SK-N-MC (cell line): Measurements from ENCODE around the gene EXOC3.

Experiments used
- DNase-seq: peaks from one replicate; pipeline ENCODE4 v3.0.0-alpha.2; 2011; ENCODE audit warnings: low read depth, low spot score
- H3K27ac ChIP-seq: fragments of 200-600 bp; sonication (generic); 2 replicates; pipeline ENCODE4 v1.5.1; 2016; ENCODE audit warnings: mixed run types
- H3K36me3 ChIP-seq: fragments of 200-600 bp; sonication (generic); 2 replicates; pipeline ENCODE4 v1.6.1; 2017; ENCODE audit warnings: antibody characterized with exemption, low read length, mixed read lengths; ENCODE audit not compliant: insufficient read depth
- H3K4me3 ChIP-seq: fragments of 200-600 bp; sonication (generic); 2 replicates; pipeline ENCODE4 v1.5.1; 2016
- H3K9ac ChIP-seq: fragments of 200-600 bp; sonication (generic); 2 replicates; pipeline ENCODE4 v1.8.0; 2017; ENCODE audit warnings: mixed run types, mixed read lengths; ENCODE audit not compliant: insufficient read length
- H3K9me3 ChIP-seq: fragments of 200-600 bp; sonication (generic); 2 replicates; pipeline ENCODE4 v1.6.1; 2017; ENCODE audit warnings: low read depth, mild to moderate bottlenecking, antibody characterized with exemption, low read length, moderate library complexity, mixed read lengths
- EZH2 ChIP-seq: fragments of 200-600 bp; sonication (generic); IDR thresholded peaks from one replicate; pipeline ENCODE4 v1.6.1; 2017; ENCODE audit warnings: antibody characterized with exemption
- FOXP2 ChIP-seq: optimal IDR thresholded peaks from 2 replicates; pipeline ENCODE3; 2011; ENCODE audit warnings: mild to moderate bottlenecking, moderate library complexity; ENCODE audit not compliant: insufficient read depth; ENCODE audit errors: extremely low read length, control extremely low read depth
- POLR2AphosphoS5 ChIP-seq: IDR thresholded peaks from 2 replicates; pipeline ENCODE4 v1.6.1; 2012; ENCODE audit warnings: mild to moderate bottlenecking, low read depth, low read length, borderline replicate concordance

The EXOC3 gene

DNA sequence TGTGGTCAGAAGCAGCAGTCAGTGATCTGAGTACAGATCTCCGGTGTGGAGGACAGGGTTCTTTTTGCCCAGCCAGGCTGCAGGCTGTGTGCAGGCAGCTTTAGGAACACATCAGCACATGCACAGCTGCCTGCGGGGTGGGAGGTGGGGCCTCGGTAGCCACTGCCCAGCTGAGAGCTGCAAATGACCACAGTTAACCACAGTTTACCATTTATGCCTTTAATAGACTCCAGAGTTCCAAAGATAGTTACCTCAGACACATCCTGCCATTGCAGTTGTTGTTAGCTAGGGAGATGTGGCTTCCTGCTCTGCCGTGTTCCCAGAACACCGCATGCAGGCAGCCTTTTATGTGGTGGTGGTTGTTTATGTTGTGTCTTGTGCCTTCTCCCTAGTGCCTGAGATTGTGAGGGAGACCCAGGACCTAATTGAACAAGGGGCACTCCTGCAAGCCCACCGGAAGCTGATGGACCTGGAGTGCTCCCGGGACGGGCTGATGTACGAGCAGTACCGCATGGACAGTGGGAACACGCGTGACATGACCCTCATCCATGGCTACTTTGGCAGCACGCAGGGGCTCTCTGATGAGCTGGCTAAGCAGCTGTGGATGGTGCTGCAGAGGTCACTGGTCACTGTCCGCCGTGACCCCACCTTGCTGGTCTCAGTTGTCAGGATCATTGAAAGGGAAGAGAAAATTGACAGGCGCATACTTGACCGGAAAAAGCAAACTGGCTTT, 10.2 kb downstream of the EXOC3 start:
- TF ChIP-seq FOXP2 (no peak), POLR2AphosphoS5 (no peak)
- Histone ChIP-seq H3K4me3 (no peak overlapping the region), H3K9ac (no peak overlapping the region), H3K36me3 (peaks cover 87% of the 10 kb centered on the region), H3K9me3 (peaks cover 13% of the 10 kb centered on the region; the same call in 1 of the 2 replicates), H3K27ac (no peak overlapping the region)
- DNase-seq: no peak

DNA sequence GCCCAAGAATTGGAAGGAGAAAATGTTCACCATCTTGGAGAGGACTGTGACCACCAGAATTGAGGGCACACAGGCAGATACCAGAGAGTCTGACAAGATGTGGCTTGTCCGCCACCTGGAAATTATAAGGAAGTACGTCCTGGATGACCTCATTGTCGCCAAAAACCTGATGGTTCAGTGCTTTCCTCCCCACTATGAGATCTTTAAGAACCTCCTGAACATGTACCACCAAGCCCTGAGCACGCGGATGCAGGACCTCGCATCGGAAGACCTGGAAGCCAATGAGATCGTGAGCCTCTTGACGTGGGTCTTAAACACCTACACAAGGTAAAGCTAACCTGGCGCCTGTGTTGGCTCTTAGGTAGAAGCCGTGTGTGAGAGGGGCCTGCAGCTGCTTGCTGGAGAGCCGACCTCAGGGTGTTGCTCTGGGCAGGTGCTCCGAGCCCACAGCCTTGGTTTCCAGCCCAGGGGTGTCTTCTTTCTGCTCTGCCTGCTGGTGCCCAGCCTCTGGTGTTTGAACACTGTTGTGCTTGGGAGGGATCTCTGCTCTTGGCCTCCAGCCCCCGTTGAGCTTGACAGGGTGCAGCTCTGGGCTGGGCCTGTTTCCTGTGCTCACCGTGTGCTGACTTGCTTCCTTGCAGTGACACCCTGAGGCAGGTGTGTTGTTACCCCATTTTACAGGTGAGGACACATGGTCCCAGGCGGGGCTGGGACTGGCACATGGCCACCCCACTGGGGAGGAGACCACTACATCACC, 10.9 kb downstream of the EXOC3 start:
- H3K36me3 ChIP-seq: peaks cover 84% of the 10 kb centered on the region
- peaks cover 13% of the 10 kb centered on the region; the same call in 1 of the 2 replicates for H3K9me3 ChIP-seq
- H3K9ac ChIP-seq: no peak overlapping the region
- no peak for DNase-seq
- TF ChIP-seq POLR2AphosphoS5 (no peak), FOXP2 (no peak), EZH2 (no peak)
- H3K27ac ChIP-seq: no peak overlapping the region
- no peak overlapping the region for H3K4me3 ChIP-seq

DNA sequence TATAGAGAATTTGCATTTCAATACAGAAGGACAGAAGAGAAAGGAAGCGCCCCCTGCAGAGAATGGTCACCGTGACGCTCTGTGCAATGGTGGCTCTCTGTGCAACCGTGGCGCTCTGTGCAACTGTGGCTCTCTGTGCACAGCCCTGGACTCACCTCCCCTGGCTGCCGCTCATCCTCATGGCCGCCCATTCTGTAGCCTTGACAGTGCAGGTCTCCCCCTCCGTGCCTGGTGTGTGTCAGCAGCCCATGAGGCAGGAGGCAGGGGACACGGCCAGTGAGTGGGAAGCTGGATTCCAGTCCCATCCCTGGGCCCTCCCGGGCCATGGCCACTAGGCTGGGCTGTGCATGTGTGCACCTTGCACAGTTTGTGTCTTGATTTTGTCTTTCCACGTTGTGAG, 12.0 kb downstream of the EXOC3 start:
- peaks cover 13% of the 10 kb centered on the region; the same call in 1 of the 2 replicates for H3K9me3 ChIP-seq
- no peak for DNase-seq
- H3K9ac ChIP-seq: no peak overlapping the region
- peaks cover 80% of the 10 kb centered on the region for H3K36me3 ChIP-seq
- no peak overlapping the region for H3K27ac ChIP-seq
- no peak overlapping the region for H3K4me3 ChIP-seq
- TF ChIP-seq FOXP2 (no peak), POLR2AphosphoS5 (no peak), EZH2 (no peak)

DNA sequence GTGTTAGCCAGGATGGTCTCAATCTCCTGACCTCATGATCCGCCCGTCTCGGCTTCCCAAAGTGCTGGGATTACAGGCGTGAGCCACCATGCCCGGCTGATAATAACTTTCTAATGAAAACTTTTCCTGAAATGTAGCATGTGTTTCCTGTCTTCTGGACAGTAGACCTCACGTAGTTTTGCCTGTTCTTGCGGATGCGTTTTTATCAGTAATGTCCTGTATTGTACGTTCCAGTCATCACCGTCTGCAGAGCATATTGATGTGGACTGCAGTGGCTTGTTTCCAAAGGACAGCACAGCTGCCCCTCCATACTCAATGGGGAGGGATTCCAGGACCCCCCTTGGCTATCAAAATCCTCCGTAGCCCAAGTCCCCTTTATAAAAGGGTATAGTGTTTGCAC, 12.8 kb downstream of the EXOC3 start:
- H3K36me3 ChIP-seq: peaks cover 78% of the 10 kb centered on the region
- TF ChIP-seq EZH2: no peak
- no peak for TF ChIP-seq FOXP2
- no peak for TF ChIP-seq POLR2AphosphoS5
- no peak overlapping the region for H3K9ac ChIP-seq
- H3K9me3 ChIP-seq: peaks cover 13% of the 10 kb centered on the region; the same call in 1 of the 2 replicates
- no peak overlapping the region for H3K27ac ChIP-seq
- no peak overlapping the region for H3K4me3 ChIP-seq
- DNase-seq: no peak

DNA sequence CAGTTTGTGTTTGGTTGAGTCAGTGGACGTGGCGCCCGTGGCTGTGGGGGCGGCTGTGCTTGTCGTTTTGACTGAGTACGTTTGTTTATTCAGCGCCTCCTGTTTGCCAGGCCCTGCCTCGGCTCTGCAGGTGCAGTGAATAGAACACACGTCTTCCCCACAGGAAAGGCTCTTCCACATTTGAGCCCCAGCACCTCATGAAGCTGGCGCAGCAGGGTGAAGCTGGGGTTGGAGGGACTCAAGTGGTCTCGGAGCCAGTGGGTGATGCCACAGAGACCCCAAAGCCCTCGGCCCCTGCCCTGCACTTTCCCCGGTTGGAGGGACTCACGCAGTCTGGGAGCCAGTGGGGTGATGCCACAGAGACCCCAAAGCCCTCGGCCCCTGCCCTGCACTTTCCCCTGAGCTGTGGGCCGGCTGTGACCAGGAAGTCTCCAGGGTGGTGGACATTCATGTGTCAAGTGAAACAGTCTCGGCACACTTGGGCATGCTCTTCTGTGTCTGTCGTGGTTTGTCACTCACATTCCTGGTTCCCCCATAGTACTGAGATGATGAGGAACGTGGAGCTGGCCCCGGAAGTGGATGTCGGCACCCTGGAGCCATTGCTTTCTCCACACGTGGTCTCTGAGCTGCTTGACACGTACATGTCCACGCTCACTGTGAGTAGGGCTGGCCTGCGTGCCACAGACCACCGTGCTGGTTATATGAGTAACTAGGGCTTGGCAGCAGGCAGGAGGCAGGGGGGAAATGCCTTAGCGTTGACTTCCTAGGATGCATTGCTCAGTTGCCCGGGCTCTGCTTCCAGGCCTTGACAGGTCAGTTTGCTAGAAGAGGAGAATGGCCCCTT, 13.6 kb downstream of the EXOC3 start:
- DNase-seq: no peak
- Histone ChIP-seq H3K4me3 (no peak overlapping the region), H3K27ac (no peak overlapping the region), H3K36me3 (peaks cover 71% of the 10 kb centered on the region), H3K9ac (no peak overlapping the region), H3K9me3 (peaks cover 10% of the 10 kb centered on the region; the same call in 1 of the 2 replicates)
- no peak for TF ChIP-seq EZH2
- no peak for TF ChIP-seq FOXP2
- TF ChIP-seq POLR2AphosphoS5: no peak

DNA sequence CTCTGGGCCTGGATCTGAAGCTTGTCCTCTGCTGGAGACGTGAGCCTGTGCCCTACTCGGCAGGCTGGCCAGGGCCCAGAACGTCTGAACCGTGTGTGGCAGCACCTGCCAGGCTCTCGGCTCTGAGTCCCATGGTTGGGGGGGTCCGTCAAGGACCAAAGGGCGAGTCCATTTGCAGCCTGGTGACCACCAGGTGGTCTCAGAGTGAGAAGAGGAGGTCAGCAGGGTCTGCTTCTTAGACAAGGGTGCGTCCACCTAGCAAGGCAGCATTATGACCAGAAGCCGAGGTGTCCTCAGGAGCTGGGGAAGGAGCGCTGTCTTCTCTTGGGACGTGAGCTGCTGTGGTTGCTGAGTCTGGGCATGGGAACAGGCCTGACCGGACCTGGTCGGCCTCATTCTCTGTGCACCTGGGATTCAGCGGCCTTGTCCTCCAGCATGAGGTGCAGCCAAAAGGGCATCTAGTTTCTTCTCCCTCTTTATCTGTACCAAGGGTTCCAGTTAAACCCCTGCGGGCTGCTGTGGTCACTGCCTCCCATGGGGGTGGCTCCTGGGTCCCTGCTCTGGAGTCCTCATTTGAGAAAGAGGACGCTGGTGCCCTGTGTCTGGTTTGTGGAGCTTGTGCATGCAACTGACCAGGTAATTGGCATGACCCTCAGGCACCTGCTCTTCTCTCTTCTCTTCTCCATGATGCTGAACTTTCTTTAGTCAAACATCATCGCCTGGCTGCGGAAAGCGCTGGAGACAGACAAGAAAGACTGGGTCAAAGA, 14.4 kb downstream of the EXOC3 start:
- no peak for DNase-seq
- Histone ChIP-seq H3K27ac (no peak overlapping the region), H3K9ac (no peak overlapping the region), H3K4me3 (no peak overlapping the region), H3K9me3 (0 out of 2 replicates have a peak, but pooled peaks cover 4% of the 10 kb centered on the region), H3K36me3 (peaks cover 68% of the 10 kb centered on the region)
- TF ChIP-seq EZH2 (no peak), FOXP2 (no peak), POLR2AphosphoS5 (no peak)

DNA sequence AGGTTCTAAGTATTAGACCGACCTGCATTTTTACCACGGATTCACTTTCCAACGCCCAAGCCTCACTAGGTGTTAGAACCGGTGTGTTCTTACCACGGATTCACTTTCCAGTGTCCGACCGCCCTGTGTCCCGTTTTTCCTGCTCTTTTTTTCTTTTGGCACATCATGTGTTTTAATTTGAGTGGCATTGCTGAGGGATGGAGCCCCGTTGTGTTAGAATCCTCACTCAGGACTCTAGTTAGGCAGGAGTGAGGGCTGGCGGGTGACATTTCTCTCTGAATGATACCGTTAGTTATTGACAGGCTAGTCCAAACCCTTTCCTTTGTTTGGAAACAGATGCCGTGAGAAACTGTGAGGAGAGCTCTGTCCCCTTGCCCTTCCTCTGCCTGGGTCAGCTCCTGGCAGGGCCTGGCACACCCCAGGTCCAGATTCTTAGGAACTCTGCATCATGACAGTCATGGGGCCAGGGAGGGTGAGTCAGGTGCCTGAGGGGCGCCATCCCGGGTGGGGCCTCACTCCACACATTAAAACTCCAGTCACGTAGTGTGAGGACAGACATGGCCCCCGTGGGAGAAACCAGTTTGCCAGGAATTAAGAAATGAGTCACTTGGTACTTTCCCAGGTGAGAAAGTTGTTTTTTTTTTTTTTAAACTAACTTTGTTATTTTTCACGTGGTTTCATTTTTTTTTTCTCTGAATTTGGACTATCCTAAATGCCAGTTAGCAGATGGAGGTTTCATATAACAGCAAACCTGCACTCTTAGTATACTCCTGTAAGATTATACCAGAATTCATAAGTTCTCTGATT, 15.8 kb downstream of the EXOC3 start:
- no peaks in the 10 kb centered on the region for H3K9me3 ChIP-seq
- no peak for DNase-seq
- TF ChIP-seq POLR2AphosphoS5: no peak
- no peak for TF ChIP-seq FOXP2
- no peak for TF ChIP-seq EZH2
- no peak overlapping the region for H3K9ac ChIP-seq
- no peak overlapping the region for H3K4me3 ChIP-seq
- H3K27ac ChIP-seq: no peak overlapping the region
- peaks cover 57% of the 10 kb centered on the region for H3K36me3 ChIP-seq
